Naive B cell (primary cell): ENCODE measurements around the gene TBX1. TPM values are rescaled to one million over a fixed set of nuclear protein-coding genes. Genes with fewer than 3 reads are reported as not detected.
A peak's percentile ranks its signal among the peaks of the same experiment; 100 is the strongest.
"Not testable (repeated sequence)": the region's sequence is repeated elsewhere in the genome, so short reads cannot be mapped to it uniquely, and the experiment has no call there.

Experiments
- ATAC-seq, 2 donors: fragments of 150-1000 bp; cut with Tn5 transposase; 2 replicates each; pipeline ENCODE4 v1.10.0; 2021; ENCODE audit warnings: low read depth in 2 of 2, mild to moderate bottlenecking in 2 of 2, moderate library complexity in 2 of 2
- DNase-seq: peaks from one replicate; pipeline ENCODE4 v3.0.0; 2022
- H3K27ac Mint-ChIP-seq, 6 donors: one replicate each; pipeline ENCODE4 v1.8.0; 2020 to 2022; ENCODE audit warnings: mild to moderate bottlenecking in 6 of 6, mixed read lengths in 6 of 6, moderate library complexity in 5 of 6, inconsistent platforms in 2 of 6
- H3K27me3 Mint-ChIP-seq, 3 donors: one replicate each; pipeline ENCODE4 v1.8.0; 2021 to 2022; ENCODE audit warnings: mixed read lengths in 3 of 3, mild to moderate bottlenecking in 1 of 3
- H3K36me3 Mint-ChIP-seq, 2 donors: one replicate each; pipeline ENCODE4 v1.8.0; 2020 to 2022; ENCODE audit warnings: mixed read lengths in 2 of 2, inconsistent platforms in 1 of 2, mild to moderate bottlenecking in 1 of 2
- H3K4me1 Mint-ChIP-seq, 3 donors: one replicate each; pipeline ENCODE4 v1.8.0; 2020 to 2022; ENCODE audit warnings: mixed read lengths in 3 of 3, inconsistent platforms in 1 of 3, mild to moderate bottlenecking in 1 of 3, moderate library complexity in 1 of 3
- H3K4me3 Mint-ChIP-seq, 8 donors: one replicate each; pipeline ENCODE4 v1.8.0; 2020 to 2022; ENCODE audit warnings: mild to moderate bottlenecking in 8 of 8, mixed read lengths in 8 of 8, moderate library complexity in 8 of 8, inconsistent platforms in 2 of 8
- H3K9me3 Mint-ChIP-seq, 7 donors: one replicate each; pipeline ENCODE4 v1.8.0; 2020 to 2022; ENCODE audit warnings: mixed read lengths in 7 of 7, mild to moderate bottlenecking in 5 of 7, inconsistent platforms in 2 of 7, moderate library complexity in 1 of 7
- polyA plus RNA-seq, 6 donors: library from polyadenylated mRNA; unstranded; fragments of 300-500 nt; fragmentation: Illumina TruSeq; gene quantifications; one replicate each; pipeline ENCODE4 v1.2.3, GENCODE V29; 2021; ENCODE audit warnings: low read depth in 6 of 6

The TBX1 gene
- polyA plus RNA-seq, 6 donors from 2014 or later, result not detected

DNA sequence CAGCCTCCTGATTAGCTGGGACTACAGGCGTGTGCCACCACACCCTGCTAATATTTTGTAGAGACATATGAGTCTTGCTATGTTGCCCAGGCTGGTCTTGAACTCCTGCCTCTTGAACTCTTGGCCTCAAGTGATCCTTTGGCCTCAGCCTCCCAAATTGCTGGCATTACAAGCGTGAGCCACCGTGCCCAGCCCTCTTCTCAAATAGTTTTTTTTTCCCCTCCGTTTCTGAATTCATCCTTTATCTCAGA, 11.8 kb downstream of the TBX1 start:
- Mint-ChIP-seq H3K36me3 (no peaks in the 10 kb centered on the region), H3K4me3 (peak overlapping the region in 2 of 8 donors; percentile 45 to 73), H3K4me1 (peaks cover 30 to 34% (median 32%) of the 10 kb centered on the region in 3 donors), H3K9me3 (peaks cover 0 to 6% (median 0%) of the 10 kb centered on the region in 7 donors), H3K27ac (no peak overlapping the region), H3K27me3 (peaks cover 63 to 81% (median 79%) of the 10 kb centered on the region in 3 donors)
- ATAC-seq (no peak), DNase-seq (no peak)

- Mint-ChIP-seq H3K27me3 (peaks cover 59 to 81% (median 79%) of the 10 kb centered on the region in 3 donors), H3K36me3 (no peaks in the 10 kb centered on the region), H3K4me3 (peak overlapping the region; percentile 15 to 84 (median 67)), H3K9me3 (peaks cover 0 to 6% (median 0%) of the 10 kb centered on the region in 7 donors), H3K4me1 (peaks cover 26 to 29% (median 27%) of the 10 kb centered on the region in 3 donors), H3K27ac (peak overlapping the region in 2 of 6 donors; percentile 38 to 83)
- ATAC-seq, result peak; percentile 88 to 89
- peak; percentile 51 for DNase-seq
These were observed 12.3 kb downstream of the TBX1 start for GRCh38 chr22:19772673-19773469.

- H3K4me3 Mint-ChIP-seq, result peak overlapping the region in 3 of 8 donors; percentile 15 to 78 (median 66)
- no peak for DNase-seq
- H3K9me3 Mint-ChIP-seq, result peaks cover 0 to 6% (median 0%) of the 10 kb centered on the region in 7 donors
- ATAC-seq, result no peak
- H3K27ac Mint-ChIP-seq, result no peak overlapping the region
- no peaks in the 10 kb centered on the region for H3K36me3 Mint-ChIP-seq
- peaks cover 59 to 88% (median 82%) of the 10 kb centered on the region in 3 donors for H3K27me3 Mint-ChIP-seq
- peaks cover 24 to 26% (median 25%) of the 10 kb centered on the region in 3 donors for H3K4me1 Mint-ChIP-seq
These were observed 13.0 kb downstream of the TBX1 start for GRCh38 chr22:19773470-19774040.

- Mint-ChIP-seq H3K36me3 (no peaks in the 10 kb centered on the region), H3K27ac (peak overlapping the region in 1 of 6 donors; percentile 47), H3K4me1 (peaks cover 24 to 26% (median 24%) of the 10 kb centered on the region in 3 donors), H3K27me3 (peaks cover 58 to 91% (median 86%) of the 10 kb centered on the region in 3 donors), H3K9me3 (peaks cover 0 to 6% (median 0%) of the 10 kb centered on the region in 7 donors), H3K4me3 (no peak overlapping the region)
- ATAC-seq (no peak), DNase-seq (no peak)
These were observed 14.1 kb downstream of the TBX1 start for GRCh38 chr22:19774628-19775027.

- peaks cover 21 to 30% (median 24%) of the 10 kb centered on the region in 3 donors for H3K4me1 Mint-ChIP-seq
- H3K27ac Mint-ChIP-seq, result no peak overlapping the region
- no peak for ATAC-seq
- peak overlapping the region in 1 of 8 donors; percentile 50 for H3K4me3 Mint-ChIP-seq
- no peak for DNase-seq
- H3K36me3 Mint-ChIP-seq, result no peaks in the 10 kb centered on the region
- peaks cover 0 to 6% (median 0%) of the 10 kb centered on the region in 7 donors for H3K9me3 Mint-ChIP-seq
- peaks cover 67 to 91% (median 86%) of the 10 kb centered on the region in 3 donors for H3K27me3 Mint-ChIP-seq
These were observed 15.1 kb downstream of the TBX1 start for GRCh38 chr22:19775496-19776325.

- no peak for DNase-seq
- H3K4me3 Mint-ChIP-seq, result peak overlapping the region in 1 of 8 donors; percentile 50
- no peak for ATAC-seq
- peaks cover 21 to 30% (median 24%) of the 10 kb centered on the region in 3 donors for H3K4me1 Mint-ChIP-seq
- H3K36me3 Mint-ChIP-seq, result no peaks in the 10 kb centered on the region
- H3K9me3 Mint-ChIP-seq, result peaks cover 0 to 6% (median 0%) of the 10 kb centered on the region in 7 donors
- H3K27ac Mint-ChIP-seq, result peak overlapping the region in 4 of 6 donors; percentile 13 to 59 (median 34)
- H3K27me3 Mint-ChIP-seq, result peaks cover 62 to 83% (median 79%) of the 10 kb centered on the region in 3 donors
These were observed 16.0 kb downstream of the TBX1 start for GRCh38 chr22:19776433-19777031.

DNA sequence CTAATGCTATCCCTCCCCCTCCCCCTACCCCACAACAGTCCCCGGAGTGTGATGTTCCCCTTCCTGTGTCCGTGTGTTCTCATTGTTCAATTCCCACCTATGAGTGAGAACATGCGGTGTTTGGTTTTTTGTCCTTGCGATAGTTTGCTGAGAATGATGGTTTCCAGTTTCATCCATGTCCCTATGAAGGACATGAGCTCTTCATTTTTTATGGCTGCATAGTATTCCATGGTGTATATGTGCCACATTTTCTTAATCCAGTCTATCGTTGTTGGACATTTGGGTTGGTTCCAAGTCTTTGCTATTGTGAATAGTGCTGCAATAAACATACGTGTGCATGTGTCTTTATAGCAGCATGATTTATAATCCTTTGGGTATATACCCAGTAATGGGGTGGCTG, 16.6 kb downstream of the TBX1 start:
- ATAC-seq, H3K9me3 Mint-ChIP-seq, H3K27ac Mint-ChIP-seq, H3K4me3 Mint-ChIP-seq, H3K36me3 Mint-ChIP-seq, DNase-seq: not testable (repeated sequence)
- peaks cover 61 to 76% (median 73%) of the 10 kb centered on the region in 3 donors for H3K27me3 Mint-ChIP-seq
- peaks cover 21 to 27% (median 24%) of the 10 kb centered on the region in 3 donors for H3K4me1 Mint-ChIP-seq

DNA sequence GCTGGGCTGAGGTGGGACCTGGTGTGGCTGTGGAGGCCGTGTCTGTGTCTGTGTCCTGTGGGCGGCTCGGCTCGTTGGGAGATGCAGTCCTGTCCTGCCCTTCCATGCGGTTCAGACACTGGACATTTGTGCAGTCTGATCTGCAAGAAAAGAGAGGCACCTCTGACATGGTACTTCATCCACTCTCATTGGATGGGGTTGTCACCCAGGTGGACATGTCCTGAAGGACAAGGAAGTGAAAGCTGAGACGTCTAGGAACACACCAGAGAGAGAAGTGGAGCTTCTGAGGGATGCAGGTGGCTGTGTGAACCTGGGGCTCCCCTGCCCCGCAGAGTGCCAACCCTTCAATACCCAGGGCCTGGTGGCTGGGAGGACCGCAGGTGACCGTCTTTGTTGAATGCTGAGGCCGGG, 18.4 kb downstream of the TBX1 start:
- DNase-seq, result no peak
- Mint-ChIP-seq H3K9me3 (peaks cover 0 to 6% (median 0%) of the 10 kb centered on the region in 7 donors), H3K27ac (peak overlapping the region in 1 of 6 donors; percentile 15), H3K27me3 (peaks cover 46 to 67% (median 60%) of the 10 kb centered on the region in 3 donors), H3K4me1 (peaks cover 5 to 12% (median 8%) of the 10 kb centered on the region in 3 donors), H3K4me3 (no peak overlapping the region), H3K36me3 (no peaks in the 10 kb centered on the region)
- no peak for ATAC-seq

GRCh38 chr22:19779685-19780268, 19.2 kb downstream of the TBX1 start:
- peaks cover 5 to 12% (median 6%) of the 10 kb centered on the region in 3 donors for H3K4me1 Mint-ChIP-seq
- no peak overlapping the region for H3K27ac Mint-ChIP-seq
- peaks cover 39 to 60% (median 52%) of the 10 kb centered on the region in 3 donors for H3K27me3 Mint-ChIP-seq
- DNase-seq, result no peak
- peaks cover 0 to 6% (median 0%) of the 10 kb centered on the region in 7 donors for H3K9me3 Mint-ChIP-seq
- H3K36me3 Mint-ChIP-seq, result no peaks in the 10 kb centered on the region
- ATAC-seq, result no peak
- no peak overlapping the region for H3K4me3 Mint-ChIP-seq

- DNase-seq, result no peak
- Mint-ChIP-seq H3K36me3 (peaks cover 0 to 5% of the 10 kb centered on the region in 2 donors), H3K4me1 (peaks cover 0 to 5% (median 2%) of the 10 kb centered on the region in 3 donors), H3K27me3 (peaks cover 25 to 40% (median 38%) of the 10 kb centered on the region in 3 donors), H3K27ac (no peak overlapping the region), H3K9me3 (no peaks in the 10 kb centered on the region), H3K4me3 (no peak overlapping the region)
- ATAC-seq, result no peak
These were observed 22.0 kb downstream of the TBX1 start for GRCh38 chr22:19782533-19782932.

DNA sequence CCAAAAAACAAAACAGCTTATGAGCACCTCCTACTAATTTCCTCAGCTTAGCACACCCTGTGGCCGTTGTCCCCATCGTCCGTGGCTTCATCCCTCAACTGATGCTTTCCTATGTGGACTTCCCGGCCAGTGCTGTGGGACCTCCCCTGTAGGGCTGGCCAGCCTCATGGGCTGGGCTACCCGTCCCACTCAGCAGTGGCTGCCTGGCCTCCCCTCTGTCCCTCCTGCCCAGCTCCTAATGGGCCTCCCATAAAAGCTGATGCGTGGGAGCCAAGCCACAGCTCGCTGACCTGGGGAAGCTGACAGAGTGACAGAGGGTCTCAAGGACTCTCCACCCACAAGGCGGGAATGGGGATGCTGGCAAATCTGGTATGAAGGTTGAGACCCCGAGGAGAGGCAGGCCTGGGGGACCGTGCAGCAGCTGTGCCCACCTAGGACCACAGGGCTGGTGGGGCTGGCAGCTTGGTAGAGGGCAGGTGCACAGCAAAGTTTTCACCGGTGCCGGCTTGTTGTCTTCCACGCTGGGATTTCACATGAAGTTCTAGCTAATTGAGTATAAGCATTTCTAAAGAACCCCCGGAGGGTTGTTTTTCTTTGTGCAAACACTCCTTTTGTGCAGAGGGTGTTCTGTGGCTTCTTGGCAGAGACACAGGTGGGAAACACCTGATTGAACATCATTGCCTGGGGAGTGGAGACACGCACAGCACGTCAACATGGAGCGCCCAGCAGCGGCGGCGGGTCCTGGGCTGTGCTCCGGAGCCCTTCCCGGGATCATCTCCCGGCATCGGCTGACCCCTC, 23.2 kb downstream of the TBX1 start:
- Mint-ChIP-seq H3K27ac (no peak overlapping the region), H3K36me3 (peaks cover 0 to 12% of the 10 kb centered on the region in 2 donors), H3K4me3 (no peak overlapping the region), H3K27me3 (peaks cover 21 to 28% (median 26%) of the 10 kb centered on the region in 3 donors), H3K9me3 (no peaks in the 10 kb centered on the region), H3K4me1 (peaks cover 0 to 5% (median 2%) of the 10 kb centered on the region in 3 donors)
- DNase-seq (no peak), ATAC-seq (no peak)
